GM19025 (cell line): ENCODE data around the gene CADPS2.

ENCODE experiments used
- ATAC-seq: cut with Tn5 transposase; IDR thresholded peaks from one replicate; pipeline ENCODE4 v1.9.1; 2021; ENCODE audit warnings: mild to moderate bottlenecking, low read depth, moderate library complexity; ENCODE audit not compliant: unreplicated experiment

Gene CADPS2

GRCh38 chr7:122470859-122471258 is 415.4 kb downstream of the CADPS2 start:
- ATAC-seq = no peak

GRCh38 chr7:122468945-122469344 is 417.3 kb downstream of the CADPS2 start:
- ATAC-seq = no peak

GRCh38 chr7:122467661-122468449 is 418.4 kb downstream of the CADPS2 start:
- ATAC-seq = no peak

- no peak for ATAC-seq
Measured at GRCh38 chr7:122465296-122465695, 421.0 kb downstream of the CADPS2 start.

- no peak for ATAC-seq
Measured at GRCh38 chr7:122463631-122464030, 422.6 kb downstream of the CADPS2 start.

- no peak for ATAC-seq
Measured at GRCh38 chr7:122460936-122461335, 425.3 kb downstream of the CADPS2 start.

- no peak for ATAC-seq
Measured at GRCh38 chr7:122457969-122458368, 428.3 kb downstream of the CADPS2 start.

GRCh38 chr7:122457325-122457724 is 428.9 kb downstream of the CADPS2 start:
- ATAC-seq = no peak

- no peak for ATAC-seq
Measured at GRCh38 chr7:122454776-122455507, 431.3 kb downstream of the CADPS2 start.

GRCh38 chr7:122453432-122453831 is 432.8 kb downstream of the CADPS2 start:
- ATAC-seq = no peak

- no peak for ATAC-seq
Measured at GRCh38 chr7:122448893-122449589, 437.2 kb downstream of the CADPS2 start.

GRCh38 chr7:122442929-122443328 is 443.3 kb downstream of the CADPS2 start:
- ATAC-seq = no peak

- ATAC-seq = no peak
Measured at GRCh38 chr7:122438492-122438891, 447.8 kb downstream of the CADPS2 start.

- ATAC-seq = no peak
Measured at GRCh38 chr7:122438006-122438405, 448.3 kb downstream of the CADPS2 start.

GRCh38 chr7:122433765-122434164 is 452.5 kb downstream of the CADPS2 start:
- ATAC-seq = no peak

GRCh38 chr7:122430710-122431109 is 455.6 kb downstream of the CADPS2 start:
- no peak for ATAC-seq

GRCh38 chr7:122429926-122430325 is 456.3 kb downstream of the CADPS2 start:
- ATAC-seq = no peak

- no peak for ATAC-seq
Measured at GRCh38 chr7:122425731-122426130, 460.5 kb downstream of the CADPS2 start.

GRCh38 chr7:122423591-122423990 is 462.7 kb downstream of the CADPS2 start:
- no peak for ATAC-seq

GRCh38 chr7:122416336-122416735 is 469.9 kb downstream of the CADPS2 start:
- ATAC-seq = no peak

GRCh38 chr7:122415510-122415909 is 470.8 kb downstream of the CADPS2 start:
- ATAC-seq = no peak
